Adrenal gland (tissue), 5 donors: Measurements from ENCODE around the gene CSPG5.

Experiments used
- CTCF ChIP-seq, 6 experiments: fragments of 450-650 bp in 4 of 6; fragments of 200-600 bp in 2 of 6; sonication (generic) in 1 of 6; IDR thresholded peaks; 1 replicate in 5 of 6; 2 replicates in 1 of 6; pipeline versions ENCODE4 v1.5.1 to v1.8.0; 2016 to 2021; ENCODE audit warnings: antibody characterized with exemption in 6 of 6, mild to moderate bottlenecking in 2 of 6, moderate library complexity in 1 of 6
- POLR2A ChIP-seq, 2 donors: fragments of 450-650 bp; IDR thresholded peaks; one replicate each; pipeline ENCODE4 v1.6.1; 2017; ENCODE audit warnings: antibody characterized with exemption in 2 of 2, mild to moderate bottlenecking in 2 of 2, moderate library complexity in 1 of 2
- donor health status: DM: no; HTN: no; CAD: no.

GRCh38 chr3:47525617-47526016 is 53.0 kb downstream of the CSPG5 start:
- TF ChIP-seq CTCF (IDR thresholded peaks at IDR 0.05) (no peak), POLR2A (IDR thresholded peaks at IDR 0.05) (no peak)
